ENCODE data around the gene PLCG2. TPM values are rescaled to one million over a fixed set of nuclear protein-coding genes. Genes with fewer than 3 reads are reported as not detected.

PLCG2 gene
- total RNA-seq, 2 donors from 2014 or later = 7.4 to 13.4 TPM

- Histone ChIP-seq H3K9me3 (no peaks in the 10 kb centered on the region), H3K4me1 (no peaks in the 10 kb centered on the region), H3K4me3 (no peak overlapping the region), H3K36me3 (peaks cover 4% of the 10 kb centered on the region), H3K27ac (no peak overlapping the region), H3K27me3 (no peaks in the 10 kb centered on the region)
- TF ChIP-seq CTCF (IDR thresholded peaks at IDR 0.05) = no peak
- no peak for DNase-seq (ENCODE audit: low spot score)
These were observed 158.4 kb downstream of the PLCG2 start for GRCh38 chr16:81937305-81938038.

GRCh38 chr16:81938326-81939163 lies 159.5 kb downstream of the PLCG2 start:
- Histone ChIP-seq H3K36me3 (peaks cover 5% of the 10 kb centered on the region), H3K4me1 (no peaks in the 10 kb centered on the region), H3K27me3 (no peaks in the 10 kb centered on the region), H3K4me3 (no peak overlapping the region), H3K9me3 (no peaks in the 10 kb centered on the region), H3K27ac (no peak overlapping the region)
- DNase-seq (ENCODE audit: low spot score) = no peak
- no peak for TF ChIP-seq CTCF (IDR thresholded peaks at IDR 0.05)

GRCh38 chr16:81939164-81940056 lies 160.3 kb downstream of the PLCG2 start:
- H3K36me3 ChIP-seq = peaks cover 5% of the 10 kb centered on the region
- no peaks in the 10 kb centered on the region for H3K4me1 ChIP-seq
- no peak overlapping the region for H3K27ac ChIP-seq
- no peaks in the 10 kb centered on the region for H3K27me3 ChIP-seq
- no peak for TF ChIP-seq CTCF (IDR thresholded peaks at IDR 0.05)
- H3K4me3 ChIP-seq = no peak overlapping the region
- DNase-seq (ENCODE audit: low spot score) = no peak
- H3K9me3 ChIP-seq = no peaks in the 10 kb centered on the region

- DNase-seq (ENCODE audit: low spot score) = no peak
- Histone ChIP-seq H3K27me3 (no peaks in the 10 kb centered on the region), H3K27ac (no peak overlapping the region), H3K4me1 (no peaks in the 10 kb centered on the region), H3K4me3 (no peak overlapping the region), H3K36me3 (peaks cover 5% of the 10 kb centered on the region), H3K9me3 (no peaks in the 10 kb centered on the region)
- peak; percentile 25 to 58 for TF ChIP-seq CTCF (IDR thresholded peaks at IDR 0.05)
These were observed 161.9 kb downstream of the PLCG2 start for GRCh38 chr16:81940781-81941560.

- Histone ChIP-seq H3K4me1 (no peaks in the 10 kb centered on the region), H3K27ac (no peak overlapping the region), H3K27me3 (no peaks in the 10 kb centered on the region), H3K9me3 (no peaks in the 10 kb centered on the region), H3K36me3 (peaks cover 5% of the 10 kb centered on the region), H3K4me3 (no peak overlapping the region)
- no peak for DNase-seq (ENCODE audit: low spot score)
- no peak for TF ChIP-seq CTCF (IDR thresholded peaks at IDR 0.05)
These were observed 163.0 kb downstream of the PLCG2 start for GRCh38 chr16:81942007-81942601.

Data from right atrium auricular region (tissue), 2 donors.